ENCODE measurements around the gene IL24.

Gene IL24

GRCh38 chr1:206882555-206882954 is 14.7 kb upstream of the IL24 start:
- peak; percentile 9 for DNase-seq

GRCh38 chr1:206883160-206883559 is 14.1 kb upstream of the IL24 start:
- DNase-seq = no peak

GRCh38 chr1:206883876-206884275 is 13.4 kb upstream of the IL24 start:
- no peak for DNase-seq

GRCh38 chr1:206885341-206886060 is 11.7 kb upstream of the IL24 start:
- DNase-seq = no peak

- DNase-seq = no peak
Observed at GRCh38 chr1:206886831-206887230, 10.4 kb upstream of the IL24 start.

GRCh38 chr1:206887701-206888100 is 9.5 kb upstream of the IL24 start:
- no peak for DNase-seq

- no peak for DNase-seq
Observed at GRCh38 chr1:206890125-206891060, 6.8 kb upstream of the IL24 start.

GRCh38 chr1:206891412-206891811 is 5.8 kb upstream of the IL24 start:
- DNase-seq = no peak

GRCh38 chr1:206892351-206892984 is 4.8 kb upstream of the IL24 start:
- DNase-seq = no peak

GRCh38 chr1:206893380-206893779 is 3.9 kb upstream of the IL24 start:
- no peak for DNase-seq

- no peak for DNase-seq
Observed at GRCh38 chr1:206895325-206895724, 1.9 kb upstream of the IL24 start.

GRCh38 chr1:206895837-206896242 is 1.4 kb upstream of the IL24 start:
- no peak for DNase-seq

- DNase-seq = no peak
Observed at GRCh38 chr1:206896261-206896660, 982 bp upstream of the IL24 start.

- no peak for DNase-seq
Observed at GRCh38 chr1:206898089-206898914, 1.1 kb downstream of the IL24 start.

GRCh38 chr1:206898915-206899431 is 1.7 kb downstream of the IL24 start:
- no peak for DNase-seq

- no peak for DNase-seq
Observed at GRCh38 chr1:206899717-206900116, 2.5 kb downstream of the IL24 start.

- DNase-seq = no peak
Observed at GRCh38 chr1:206900149-206900548, 2.9 kb downstream of the IL24 start.

GRCh38 chr1:206901944-206902343 is 4.7 kb downstream of the IL24 start:
- no peak for DNase-seq

GRCh38 chr1:206902702-206903101 is 5.5 kb downstream of the IL24 start:
- DNase-seq = no peak

- no peak for DNase-seq
Observed at GRCh38 chr1:206903687-206904086, 6.4 kb downstream of the IL24 start.

GRCh38 chr1:206904423-206905142 is 7.3 kb downstream of the IL24 start:
- no peak for DNase-seq
